ENCODE results near the gene TTC28.

The TTC28 gene

GRCh38 chr22:27989758-27990450 is 689.7 kb downstream of the TTC28 start:
- DNase-seq (ENCODE audit: low read depth, low spot score), result no peak
- H3K27me3 ChIP-seq (ENCODE audit: insufficient read depth, insufficient read length), result no peaks in the 10 kb centered on the region
- H3K36me3 ChIP-seq (ENCODE audit: insufficient read depth, insufficient read length, low read length), result peaks cover under 1% of the 10 kb centered on the region
- no peaks in the 10 kb centered on the region for H3K9me3 ChIP-seq (ENCODE audit: insufficient read depth, low read length)
- H3K4me1 ChIP-seq (ENCODE audit: insufficient read depth, insufficient read length), result peaks cover 11% of the 10 kb centered on the region
- no peak overlapping the region for H3K4me3 ChIP-seq (ENCODE audit: insufficient read length, low read depth)
- TF ChIP-seq SUZ12 (IDR thresholded peaks at IDR 0.05; ENCODE audit: extremely low read depth, insufficient read depth, insufficient read length) (no peak), ZNF274 (IDR thresholded peaks at IDR 0.05; ENCODE audit: low read depth, low read length) (no peak), YY1 (IDR thresholded peaks at IDR 0.05; ENCODE audit: insufficient read depth, insufficient read length) (no peak)
- no peak overlapping the region for H3K9ac ChIP-seq (ENCODE audit: insufficient read length, low read depth)

GRCh38 chr22:27988704-27989103 is 690.9 kb downstream of the TTC28 start:
- no peak overlapping the region for H3K4me3 ChIP-seq (ENCODE audit: insufficient read length, low read depth)
- H3K36me3 ChIP-seq (ENCODE audit: insufficient read depth, insufficient read length, low read length), result peaks cover 3% of the 10 kb centered on the region
- H3K9ac ChIP-seq (ENCODE audit: insufficient read length, low read depth), result no peak overlapping the region
- no peaks in the 10 kb centered on the region for H3K9me3 ChIP-seq (ENCODE audit: insufficient read depth, low read length)
- no peak for DNase-seq (ENCODE audit: low read depth, low spot score)
- TF ChIP-seq SUZ12 (IDR thresholded peaks at IDR 0.05; ENCODE audit: extremely low read depth, insufficient read depth, insufficient read length), result no peak
- no peaks in the 10 kb centered on the region for H3K27me3 ChIP-seq (ENCODE audit: insufficient read depth, insufficient read length)
- H3K4me1 ChIP-seq (ENCODE audit: insufficient read depth, insufficient read length), result peaks cover 11% of the 10 kb centered on the region

GRCh38 chr22:27987557-27987956 is 692.1 kb downstream of the TTC28 start:
- Histone ChIP-seq H3K27me3 (ENCODE audit: insufficient read depth, insufficient read length) (no peaks in the 10 kb centered on the region), H3K9me3 (ENCODE audit: insufficient read depth, low read length) (no peaks in the 10 kb centered on the region), H3K9ac (ENCODE audit: insufficient read length, low read depth) (no peak overlapping the region), H3K4me1 (ENCODE audit: insufficient read depth, insufficient read length) (peaks cover 4% of the 10 kb centered on the region), H3K4me3 (ENCODE audit: insufficient read length, low read depth) (no peak overlapping the region), H3K36me3 (ENCODE audit: insufficient read depth, insufficient read length, low read length) (peaks cover 8% of the 10 kb centered on the region)
- no peak for TF ChIP-seq SUZ12 (IDR thresholded peaks at IDR 0.05; ENCODE audit: extremely low read depth, insufficient read depth, insufficient read length)
- TF ChIP-seq YY1 (IDR thresholded peaks at IDR 0.05; ENCODE audit: insufficient read depth, insufficient read length), result no peak
- no peak for TF ChIP-seq ZNF274 (IDR thresholded peaks at IDR 0.05; ENCODE audit: low read depth, low read length)
- DNase-seq (ENCODE audit: low read depth, low spot score), result no peak

- no peaks in the 10 kb centered on the region for H3K9me3 ChIP-seq (ENCODE audit: insufficient read depth, low read length)
- peaks cover 2% of the 10 kb centered on the region for H3K4me1 ChIP-seq (ENCODE audit: insufficient read depth, insufficient read length)
- no peak overlapping the region for H3K9ac ChIP-seq (ENCODE audit: insufficient read length, low read depth)
- no peaks in the 10 kb centered on the region for H3K27me3 ChIP-seq (ENCODE audit: insufficient read depth, insufficient read length)
- H3K4me3 ChIP-seq (ENCODE audit: insufficient read length, low read depth), result no peak overlapping the region
- TF ChIP-seq ZNF274 (IDR thresholded peaks at IDR 0.05; ENCODE audit: low read depth, low read length) (no peak), SUZ12 (IDR thresholded peaks at IDR 0.05; ENCODE audit: extremely low read depth, insufficient read depth, insufficient read length) (no peak)
- H3K36me3 ChIP-seq (ENCODE audit: insufficient read depth, insufficient read length, low read length), result peaks cover 14% of the 10 kb centered on the region
- DNase-seq (ENCODE audit: low read depth, low spot score), result no peak
These were observed 692.7 kb downstream of the TTC28 start for GRCh38 chr22:27986937-27987336.

- no peaks in the 10 kb centered on the region for H3K9me3 ChIP-seq (ENCODE audit: insufficient read depth, low read length)
- peaks cover 16% of the 10 kb centered on the region for H3K36me3 ChIP-seq (ENCODE audit: insufficient read depth, insufficient read length, low read length)
- no peak for TF ChIP-seq ZNF274 (IDR thresholded peaks at IDR 0.05; ENCODE audit: low read depth, low read length)
- no peak for TF ChIP-seq YY1 (IDR thresholded peaks at IDR 0.05; ENCODE audit: insufficient read depth, insufficient read length)
- no peak for TF ChIP-seq SUZ12 (IDR thresholded peaks at IDR 0.05; ENCODE audit: extremely low read depth, insufficient read depth, insufficient read length)
These were observed 693.2 kb downstream of the TTC28 start for GRCh38 chr22:27986459-27986858.

GRCh38 chr22:27985323-27986275 is 694.0 kb downstream of the TTC28 start:
- Histone ChIP-seq H3K27me3 (ENCODE audit: insufficient read depth, insufficient read length) (no peaks in the 10 kb centered on the region), H3K9ac (ENCODE audit: insufficient read length, low read depth) (no peak overlapping the region), H3K36me3 (ENCODE audit: insufficient read depth, insufficient read length, low read length) (peaks cover 16% of the 10 kb centered on the region), H3K9me3 (ENCODE audit: insufficient read depth, low read length) (no peaks in the 10 kb centered on the region), H3K4me3 (ENCODE audit: insufficient read length, low read depth) (no peak overlapping the region), H3K4me1 (ENCODE audit: insufficient read depth, insufficient read length) (no peaks in the 10 kb centered on the region)
- no peak for DNase-seq (ENCODE audit: low read depth, low spot score)
- TF ChIP-seq ZNF274 (IDR thresholded peaks at IDR 0.05; ENCODE audit: low read depth, low read length) (no peak), SUZ12 (IDR thresholded peaks at IDR 0.05; ENCODE audit: extremely low read depth, insufficient read depth, insufficient read length) (no peak), YY1 (IDR thresholded peaks at IDR 0.05; ENCODE audit: insufficient read depth, insufficient read length) (no peak)

More at GRCh38 chr22:27986459-27986858, 693.2 kb downstream of the TTC28 start:
- Histone ChIP-seq H3K27me3 (ENCODE audit: insufficient read depth, insufficient read length) (no peaks in the 10 kb centered on the region), H3K4me3 (ENCODE audit: insufficient read length, low read depth) (no peak overlapping the region), H3K9ac (ENCODE audit: insufficient read length, low read depth) (no peak overlapping the region), H3K4me1 (ENCODE audit: insufficient read depth, insufficient read length) (no peaks in the 10 kb centered on the region)
- no peak for DNase-seq (ENCODE audit: low read depth, low spot score)

GRCh38 chr22:27984723-27985122 is 694.9 kb downstream of the TTC28 start:
- no peak for TF ChIP-seq YY1 (IDR thresholded peaks at IDR 0.05; ENCODE audit: insufficient read depth, insufficient read length)
- TF ChIP-seq ZNF274 (IDR thresholded peaks at IDR 0.05; ENCODE audit: low read depth, low read length), result no peak
- no peak for TF ChIP-seq SUZ12 (IDR thresholded peaks at IDR 0.05; ENCODE audit: extremely low read depth, insufficient read depth, insufficient read length)
- Histone ChIP-seq H3K4me3 (ENCODE audit: insufficient read length, low read depth) (no peak overlapping the region), H3K27me3 (ENCODE audit: insufficient read depth, insufficient read length) (no peaks in the 10 kb centered on the region), H3K9ac (ENCODE audit: insufficient read length, low read depth) (no peak overlapping the region), H3K36me3 (ENCODE audit: insufficient read depth, insufficient read length, low read length) (peaks cover 16% of the 10 kb centered on the region), H3K4me1 (ENCODE audit: insufficient read depth, insufficient read length) (no peaks in the 10 kb centered on the region), H3K9me3 (ENCODE audit: insufficient read depth, low read length) (no peaks in the 10 kb centered on the region)
- no peak for DNase-seq (ENCODE audit: low read depth, low spot score)
